Measurements from ENCODE around the gene GRIK2. TPM values are rescaled to one million over a fixed set of nuclear protein-coding genes. Genes with fewer than 3 reads are reported as not detected.

GRIK2 gene
- total RNA-seq, 2 donors from 2014 or later: 1.00 to 4.5 TPM

GRCh38 chr6:101435038-101435437 is 41.5 kb downstream of the GRIK2 start:
- no peak overlapping the region for H3K4me3 Mint-ChIP-seq
- H3K27ac ChIP-seq (ENCODE audit: low read depth, low read length): no peak overlapping the region
- no peaks in the 10 kb centered on the region for H3K9me3 Mint-ChIP-seq
- no peak overlapping the region for H3K27ac Mint-ChIP-seq
- peaks cover 15% of the 10 kb centered on the region for H3K4me1 Mint-ChIP-seq
- no peaks in the 10 kb centered on the region for H3K36me3 Mint-ChIP-seq (ENCODE audit: low read depth)
- no peaks in the 10 kb centered on the region for H3K36me3 ChIP-seq (ENCODE audit: control insufficient read depth, insufficient read depth, low read length)
- 90% methylated on average over 1 of the region's 1 CpG; no CpG with 5 or more reads in 1 of the 2 experiments for WGBS, 2 experiments (ENCODE audit: insufficient coverage in 1 of 2, insufficient read length in 1 of 2)
- no peak overlapping the region for H3K9ac ChIP-seq (ENCODE audit: extremely low read depth, low read length, poor library complexity, severe bottlenecking)
- no peaks in the 10 kb centered on the region for H3K9me3 ChIP-seq (ENCODE audit: control insufficient read depth, low read length)
- no peaks in the 10 kb centered on the region for H3K27me3 ChIP-seq (ENCODE audit: control insufficient read depth, insufficient read depth, low read length, poor library complexity, severe bottlenecking)
- no peak for DNase-seq
- no peaks in the 10 kb centered on the region for H3K4me1 ChIP-seq (ENCODE audit: control insufficient read depth, insufficient read depth, low read length)
- no peaks in the 10 kb centered on the region for H3K27me3 Mint-ChIP-seq (ENCODE audit: insufficient read depth)
- H3K4me3 ChIP-seq (ENCODE audit: low read length): no peak overlapping the region
- no peak for TF ChIP-seq CTCF (conservative IDR thresholded peaks at IDR 0.05)

GRCh38 chr6:101439790-101440189 is 46.3 kb downstream of the GRIK2 start:
- Histone ChIP-seq H3K27me3 (ENCODE audit: control insufficient read depth, insufficient read depth, low read length, poor library complexity, severe bottlenecking) (no peaks in the 10 kb centered on the region), H3K27ac (ENCODE audit: low read depth, low read length) (no peak overlapping the region), H3K9ac (ENCODE audit: extremely low read depth, low read length, poor library complexity, severe bottlenecking) (no peak overlapping the region), H3K9me3 (ENCODE audit: control insufficient read depth, low read length) (no peaks in the 10 kb centered on the region), H3K4me3 (ENCODE audit: low read length) (no peak overlapping the region), H3K4me1 (ENCODE audit: control insufficient read depth, insufficient read depth, low read length) (no peaks in the 10 kb centered on the region), H3K36me3 (ENCODE audit: control insufficient read depth, insufficient read depth, low read length) (no peaks in the 10 kb centered on the region)
- H3K4me3 Mint-ChIP-seq: no peak overlapping the region
- WGBS, 2 experiments (ENCODE audit: insufficient coverage in 1 of 2, insufficient read length in 1 of 2): 80 to 100% methylated on average over 1 of the region's 1 CpG
- H3K27me3 Mint-ChIP-seq (ENCODE audit: insufficient read depth): no peaks in the 10 kb centered on the region
- H3K9me3 Mint-ChIP-seq: no peaks in the 10 kb centered on the region
- no peak overlapping the region for H3K27ac Mint-ChIP-seq
- H3K4me1 Mint-ChIP-seq: peaks cover 30% of the 10 kb centered on the region
- no peak for TF ChIP-seq CTCF (conservative IDR thresholded peaks at IDR 0.05)
- no peaks in the 10 kb centered on the region for H3K36me3 Mint-ChIP-seq (ENCODE audit: low read depth)
- no peak for DNase-seq

GRCh38 chr6:101443315-101443714 is 49.8 kb downstream of the GRIK2 start:
- no peak overlapping the region for H3K27ac Mint-ChIP-seq
- no peak overlapping the region for H3K4me3 Mint-ChIP-seq
- TF ChIP-seq CTCF (conservative IDR thresholded peaks at IDR 0.05): no peak
- Histone ChIP-seq H3K27ac (ENCODE audit: low read depth, low read length) (no peak overlapping the region), H3K9ac (ENCODE audit: extremely low read depth, low read length, poor library complexity, severe bottlenecking) (no peak overlapping the region), H3K9me3 (ENCODE audit: control insufficient read depth, low read length) (no peaks in the 10 kb centered on the region), H3K4me3 (ENCODE audit: low read length) (no peak overlapping the region), H3K27me3 (ENCODE audit: control insufficient read depth, insufficient read depth, low read length, poor library complexity, severe bottlenecking) (no peaks in the 10 kb centered on the region), H3K36me3 (ENCODE audit: control insufficient read depth, insufficient read depth, low read length) (no peaks in the 10 kb centered on the region), H3K4me1 (ENCODE audit: control insufficient read depth, insufficient read depth, low read length) (no peaks in the 10 kb centered on the region)
- no peak for DNase-seq
- H3K4me1 Mint-ChIP-seq: peaks cover 21% of the 10 kb centered on the region
- H3K9me3 Mint-ChIP-seq: no peaks in the 10 kb centered on the region
- no peaks in the 10 kb centered on the region for H3K27me3 Mint-ChIP-seq (ENCODE audit: insufficient read depth)
- no peaks in the 10 kb centered on the region for H3K36me3 Mint-ChIP-seq (ENCODE audit: low read depth)

All from endodermal cell (in vitro differentiated cells).